HG03439 (cell line): ENCODE measurements around the gene AGO3.
"Not testable (repeated sequence)": the region's sequence is repeated elsewhere in the genome, so short reads cannot be mapped to it uniquely, and the experiment has no call there.

ENCODE experiments used
- ATAC-seq: cut with Tn5 transposase; IDR thresholded peaks from one replicate; pipeline ENCODE4 v1.9.1; 2021; ENCODE audit warnings: mild to moderate bottlenecking, moderate library complexity; ENCODE audit not compliant: unreplicated experiment

Gene AGO3

GRCh38 chr1:36006941-36007500, 76.1 kb downstream of the AGO3 start:
- ATAC-seq: no peak

GRCh38 chr1:36007741-36008140, 76.8 kb downstream of the AGO3 start:
- ATAC-seq: no peak

- ATAC-seq: no peak
Measured at GRCh38 chr1:36008546-36009197, 77.8 kb downstream of the AGO3 start.

- ATAC-seq: no peak
Measured at GRCh38 chr1:36014722-36015220, 83.9 kb downstream of the AGO3 start.

GRCh38 chr1:36016686-36017085, 85.8 kb downstream of the AGO3 start:
- no peak for ATAC-seq

GRCh38 chr1:36023098-36023769, 92.3 kb downstream of the AGO3 start:
- peak; percentile 66 for ATAC-seq

GRCh38 chr1:36024024-36024423, 93.1 kb downstream of the AGO3 start:
- ATAC-seq: not testable (repeated sequence)

GRCh38 chr1:36024847-36025246, 93.9 kb downstream of the AGO3 start:
- no peak for ATAC-seq

GRCh38 chr1:36027766-36028165, 96.9 kb downstream of the AGO3 start:
- no peak for ATAC-seq

GRCh38 chr1:36031441-36031840, 100.5 kb downstream of the AGO3 start:
- no peak for ATAC-seq

- no peak for ATAC-seq
Measured at GRCh38 chr1:36034692-36035091, 103.8 kb downstream of the AGO3 start.

GRCh38 chr1:36035154-36035553, 104.2 kb downstream of the AGO3 start:
- ATAC-seq: no peak

- ATAC-seq: no peak
Measured at GRCh38 chr1:36040238-36040637, 109.3 kb downstream of the AGO3 start.

- ATAC-seq: no peak
Measured at GRCh38 chr1:36051821-36052220, 120.9 kb downstream of the AGO3 start.

GRCh38 chr1:36053978-36054377, 123.1 kb downstream of the AGO3 start:
- no peak for ATAC-seq

- no peak for ATAC-seq
Measured at GRCh38 chr1:36055706-36056105, 124.8 kb downstream of the AGO3 start.

GRCh38 chr1:36062315-36062714, 131.4 kb downstream of the AGO3 start:
- ATAC-seq: no peak

- no peak for ATAC-seq
Measured at GRCh38 chr1:36067871-36068270, 137.0 kb downstream of the AGO3 start.

GRCh38 chr1:36068866-36069265, 138.0 kb downstream of the AGO3 start:
- no peak for ATAC-seq

- ATAC-seq: no peak
Measured at GRCh38 chr1:36070349-36070748, 139.4 kb downstream of the AGO3 start.

- ATAC-seq: no peak
Measured at GRCh38 chr1:36076979-36077573, 146.2 kb downstream of the AGO3 start.

GRCh38 chr1:36080236-36080635, 149.3 kb downstream of the AGO3 start:
- ATAC-seq: no peak
